ENCODE results near the gene NLE1.
"Not testable (repeated sequence)": the region's sequence is repeated elsewhere in the genome, so short reads cannot be mapped to it uniquely, and the experiment has no call there.

Gene NLE1

DNA sequence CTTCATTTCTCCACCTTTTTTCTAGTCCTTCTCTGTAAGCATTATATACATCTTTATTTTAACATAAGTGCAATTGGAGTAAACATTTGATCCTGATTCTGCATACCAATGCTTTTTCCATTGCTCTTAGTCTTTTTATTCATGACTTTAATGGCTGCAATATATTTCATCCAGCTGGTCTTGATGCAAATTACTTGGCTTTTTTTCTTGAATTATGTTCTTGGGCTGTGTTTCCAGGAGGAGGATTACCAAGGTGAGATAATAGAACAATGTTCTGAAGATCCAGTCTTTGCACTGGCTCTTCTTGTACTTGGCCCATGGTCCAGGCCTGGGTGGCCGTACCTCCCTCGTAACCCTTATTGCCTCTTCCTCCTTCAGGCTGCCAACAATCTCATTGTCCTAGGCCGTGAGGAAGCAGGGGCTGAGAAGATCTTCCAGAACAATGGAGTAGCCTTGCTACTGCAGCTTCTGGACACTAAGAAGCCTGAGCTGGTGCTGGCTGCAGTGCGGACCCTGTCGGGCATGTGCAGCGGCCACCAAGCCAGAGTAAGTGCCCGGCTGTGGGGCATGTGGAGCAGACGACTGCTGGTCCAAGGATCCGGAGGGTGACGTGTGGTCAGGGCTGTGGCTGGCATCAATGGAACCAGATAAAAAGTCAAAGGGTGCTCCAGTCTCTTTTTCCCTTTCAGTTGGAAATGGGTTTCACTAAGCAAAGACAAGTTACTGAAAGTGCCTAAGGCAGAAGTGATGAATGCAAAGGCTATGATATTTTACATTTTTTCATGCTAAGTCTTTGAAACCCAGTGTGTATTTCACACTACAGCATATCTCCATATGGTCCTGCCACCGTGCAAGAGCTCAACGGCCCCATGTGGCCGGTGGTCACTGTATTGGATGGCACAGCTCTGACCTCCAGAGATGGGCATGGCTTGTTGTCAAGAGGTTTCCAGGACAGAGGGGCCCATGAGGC is 12.4 kb upstream of the NLE1 start:
- no peaks in the 10 kb centered on the region for H3K36me3 ChIP-seq (ENCODE audit: control insufficient read depth in 4 of 4, insufficient read depth in 4 of 4, low read length in 3 of 4)
- H3K27ac ChIP-seq (ENCODE audit: insufficient read depth in 1 of 2, low read depth in 1 of 2, low read length in 2 of 2, poor library complexity in 1 of 2, severe bottlenecking in 2 of 2), result no peak overlapping the region
- no peaks in the 10 kb centered on the region for H3K9me3 ChIP-seq (ENCODE audit: control extremely low read depth in 1 of 5, control insufficient read depth in 4 of 5, insufficient read depth in 2 of 5, low read depth in 1 of 5, low read length in 4 of 5)
- no peak for DNase-seq
- ChIA-PET CTCF (interaction anchor here (0.8 to 1.1 kb wide), 3 partner anchors 8 to 13 kb away, joined by 3 read pairs; no protein-coding TSS in a partner anchor), POLR2A (no interaction called here)
- H3K27me3 ChIP-seq (replicated peaks in 2 of 5; ENCODE audit: control insufficient read depth in 4 of 5, insufficient read depth in 5 of 5, low read length in 4 of 5), result peaks cover 0 to 2% (median 0%) of the 10 kb centered on the region in 5 experiments
- over 99% methylated on average over 13 of the region's 13 CpGs for WGBS (ENCODE audit: insufficient coverage)
- no peak overlapping the region for H3K4me3 ChIP-seq (ENCODE audit: control insufficient read depth in 1 of 7, extremely low read depth in 1 of 7, insufficient read depth in 4 of 7, low read depth in 2 of 7, low read length in 6 of 7)
- H3K4me1 ChIP-seq (ENCODE audit: control extremely low read depth in 1 of 4, control insufficient read depth in 4 of 4, insufficient read depth in 4 of 4, low read length in 3 of 4), result no peaks in the 10 kb centered on the region

DNA sequence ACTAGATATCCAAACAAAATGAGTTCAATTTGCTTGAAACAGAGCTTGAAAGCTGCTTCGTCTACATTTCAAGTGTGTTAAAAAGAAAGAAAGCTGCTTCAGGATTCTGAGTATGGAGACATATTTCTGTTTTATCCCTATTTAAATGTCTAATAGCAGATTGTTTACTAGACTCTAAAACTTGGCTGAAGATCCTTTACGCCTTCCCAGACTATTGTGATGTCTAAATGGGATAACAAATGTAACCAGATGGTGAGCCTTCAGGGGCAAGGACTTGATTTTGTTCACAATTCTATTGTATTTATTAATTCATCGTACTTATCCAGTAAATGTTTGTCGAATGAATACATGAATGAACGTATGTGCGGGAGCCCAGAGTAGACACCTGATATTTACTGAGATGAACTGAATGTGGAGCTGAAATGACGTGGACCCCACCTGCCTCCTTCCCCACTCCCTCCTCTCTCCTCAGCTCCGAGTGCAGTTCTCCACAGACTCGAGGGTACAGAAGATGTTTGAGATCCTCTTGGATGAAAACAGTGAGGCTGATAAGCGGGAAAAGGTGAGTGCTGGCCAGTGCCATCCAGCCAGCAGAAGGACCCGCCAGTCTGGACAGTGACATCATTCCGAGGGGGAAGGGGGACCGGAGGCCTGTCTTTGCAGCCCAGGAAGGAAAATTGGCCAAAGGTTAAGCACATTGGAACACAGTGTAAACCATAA is 10.5 kb upstream of the NLE1 start:
- CTCF ChIA-PET, result no interaction called here

DNA sequence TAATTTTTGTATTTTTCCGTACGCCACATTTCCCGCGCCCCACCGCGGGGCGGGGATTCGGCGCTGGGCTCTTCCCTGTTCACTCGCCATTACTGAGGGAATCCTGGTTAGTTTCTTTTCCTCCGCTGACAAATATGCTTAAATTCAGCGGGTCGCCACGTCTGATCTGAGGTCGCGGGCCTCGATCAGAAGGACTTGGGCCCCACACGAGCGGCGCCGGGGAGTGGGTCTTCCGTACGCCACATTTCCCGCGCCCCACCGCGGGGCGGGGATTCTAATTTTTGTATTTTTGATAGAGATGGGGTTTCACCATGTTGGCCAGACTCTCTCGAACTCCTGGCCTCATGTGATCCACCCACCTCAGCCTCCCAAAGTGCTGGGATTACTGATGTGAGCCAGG is 9.0 kb upstream of the NLE1 start:
- H3K4me3 ChIP-seq (ENCODE audit: control insufficient read depth in 1 of 7, extremely low read depth in 1 of 7, insufficient read depth in 4 of 7, low read depth in 2 of 7, low read length in 6 of 7); H3K27me3 ChIP-seq (replicated peaks in 2 of 5; ENCODE audit: control insufficient read depth in 4 of 5, insufficient read depth in 5 of 5, low read length in 4 of 5); H3K36me3 ChIP-seq (ENCODE audit: control insufficient read depth in 4 of 4, insufficient read depth in 4 of 4, low read length in 3 of 4); CTCF ChIA-PET; POLR2A ChIA-PET; H3K9me3 ChIP-seq (ENCODE audit: control extremely low read depth in 1 of 5, control insufficient read depth in 4 of 5, insufficient read depth in 2 of 5, low read depth in 1 of 5, low read length in 4 of 5); H3K27ac ChIP-seq (ENCODE audit: insufficient read depth in 1 of 2, low read depth in 1 of 2, low read length in 2 of 2, poor library complexity in 1 of 2, severe bottlenecking in 2 of 2); H3K4me1 ChIP-seq (ENCODE audit: control extremely low read depth in 1 of 4, control insufficient read depth in 4 of 4, insufficient read depth in 4 of 4, low read length in 3 of 4): not testable (repeated sequence)
- DNase-seq, result peak in 1 of 3 donors; percentile 6
- 92% methylated on average over 15 of the region's 29 CpGs for WGBS (ENCODE audit: insufficient coverage)

More for the DNA sequence above, 10.5 kb upstream of the NLE1 start:
- Histone ChIP-seq H3K9me3 (ENCODE audit: control extremely low read depth in 1 of 5, control insufficient read depth in 4 of 5, insufficient read depth in 2 of 5, low read depth in 1 of 5, low read length in 4 of 5) (no peaks in the 10 kb centered on the region), H3K27me3 (replicated peaks in 2 of 5; ENCODE audit: control insufficient read depth in 4 of 5, insufficient read depth in 5 of 5, low read length in 4 of 5) (peaks cover 0 to 2% (median 0%) of the 10 kb centered on the region in 5 experiments), H3K4me1 (ENCODE audit: control extremely low read depth in 1 of 4, control insufficient read depth in 4 of 4, insufficient read depth in 4 of 4, low read length in 3 of 4) (no peaks in the 10 kb centered on the region), H3K36me3 (ENCODE audit: control insufficient read depth in 4 of 4, insufficient read depth in 4 of 4, low read length in 3 of 4) (no peaks in the 10 kb centered on the region), H3K4me3 (ENCODE audit: control insufficient read depth in 1 of 7, extremely low read depth in 1 of 7, insufficient read depth in 4 of 7, low read depth in 2 of 7, low read length in 6 of 7) (no peak overlapping the region), H3K27ac (ENCODE audit: insufficient read depth in 1 of 2, low read depth in 1 of 2, low read length in 2 of 2, poor library complexity in 1 of 2, severe bottlenecking in 2 of 2) (no peak overlapping the region)
- no peak for DNase-seq
- 96% methylated on average over 5 of the region's 13 CpGs for WGBS (ENCODE audit: insufficient coverage)
- POLR2A ChIA-PET, result no interaction called here

DNA sequence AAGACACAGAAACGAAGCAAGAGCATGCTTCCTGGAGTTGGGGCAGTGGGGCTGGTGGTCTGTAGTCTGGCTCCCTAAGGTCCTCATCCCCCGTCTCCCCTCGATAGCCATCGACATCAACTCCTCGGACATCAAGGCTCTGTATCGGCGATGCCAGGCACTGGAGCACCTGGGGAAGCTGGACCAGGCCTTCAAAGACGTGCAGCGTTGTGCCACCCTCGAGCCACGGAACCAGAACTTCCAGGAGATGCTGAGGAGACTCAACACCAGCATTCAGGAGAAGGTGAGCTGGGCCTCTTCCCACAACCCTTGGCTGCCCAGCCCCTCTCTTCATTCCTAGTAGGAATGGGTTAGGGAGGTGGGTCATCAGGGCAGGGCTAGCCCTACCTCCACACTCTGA is 7.8 kb upstream of the NLE1 start:
- H3K27me3 ChIP-seq (replicated peaks in 2 of 5; ENCODE audit: control insufficient read depth in 4 of 5, insufficient read depth in 5 of 5, low read length in 4 of 5), result peaks cover 0 to 4% (median 0%) of the 10 kb centered on the region in 5 experiments
- ChIA-PET POLR2A (no interaction called here), CTCF (interaction anchor here (0.9 kb wide), 1 partner anchor 9 kb away, joined by 3 read pairs; no protein-coding TSS in a partner anchor)
- no peaks in the 10 kb centered on the region for H3K4me1 ChIP-seq (ENCODE audit: control extremely low read depth in 1 of 4, control insufficient read depth in 4 of 4, insufficient read depth in 4 of 4, low read length in 3 of 4)
- H3K36me3 ChIP-seq (ENCODE audit: control insufficient read depth in 4 of 4, insufficient read depth in 4 of 4, low read length in 3 of 4), result no peaks in the 10 kb centered on the region
- DNase-seq, result no peak
- no peak overlapping the region for H3K4me3 ChIP-seq (ENCODE audit: control insufficient read depth in 1 of 7, extremely low read depth in 1 of 7, insufficient read depth in 4 of 7, low read depth in 2 of 7, low read length in 6 of 7)
- no peaks in the 10 kb centered on the region for H3K9me3 ChIP-seq (ENCODE audit: control extremely low read depth in 1 of 5, control insufficient read depth in 4 of 5, insufficient read depth in 2 of 5, low read depth in 1 of 5, low read length in 4 of 5)
- no peak overlapping the region for H3K27ac ChIP-seq (ENCODE audit: insufficient read depth in 1 of 2, low read depth in 1 of 2, low read length in 2 of 2, poor library complexity in 1 of 2, severe bottlenecking in 2 of 2)
- 98% methylated on average over 10 of the region's 11 CpGs for WGBS (ENCODE audit: insufficient coverage)

DNA sequence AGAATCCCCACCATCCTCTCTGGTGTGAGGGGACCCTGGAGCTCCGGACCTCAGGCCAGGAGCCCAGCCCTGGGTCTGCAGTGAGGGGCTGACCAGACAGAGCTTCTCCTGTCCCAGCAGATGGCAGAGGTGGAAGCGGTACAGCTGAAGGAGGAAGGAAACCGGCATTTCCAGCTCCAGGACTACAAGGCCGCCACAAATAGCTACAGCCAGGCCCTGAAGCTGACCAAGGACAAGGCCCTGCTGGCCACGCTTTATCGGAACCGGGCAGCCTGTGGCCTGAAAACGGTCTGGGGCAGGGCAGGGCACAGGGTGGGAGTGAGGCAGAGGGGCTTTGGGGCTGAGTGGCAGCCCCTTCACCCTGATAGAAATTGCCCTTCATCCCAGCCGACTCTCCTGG is 6.0 kb upstream of the NLE1 start:
- Histone ChIP-seq H3K4me3 (ENCODE audit: control insufficient read depth in 1 of 7, extremely low read depth in 1 of 7, insufficient read depth in 4 of 7, low read depth in 2 of 7, low read length in 6 of 7) (no peak overlapping the region), H3K27ac (ENCODE audit: insufficient read depth in 1 of 2, low read depth in 1 of 2, low read length in 2 of 2, poor library complexity in 1 of 2, severe bottlenecking in 2 of 2) (no peak overlapping the region), H3K9me3 (ENCODE audit: control extremely low read depth in 1 of 5, control insufficient read depth in 4 of 5, insufficient read depth in 2 of 5, low read depth in 1 of 5, low read length in 4 of 5) (no peaks in the 10 kb centered on the region), H3K4me1 (ENCODE audit: control extremely low read depth in 1 of 4, control insufficient read depth in 4 of 4, insufficient read depth in 4 of 4, low read length in 3 of 4) (no peaks in the 10 kb centered on the region), H3K36me3 (ENCODE audit: control insufficient read depth in 4 of 4, insufficient read depth in 4 of 4, low read length in 3 of 4) (no peaks in the 10 kb centered on the region), H3K27me3 (replicated peaks in 2 of 5; ENCODE audit: control insufficient read depth in 4 of 5, insufficient read depth in 5 of 5, low read length in 4 of 5) (peaks cover 0 to 4% (median 0%) of the 10 kb centered on the region in 5 experiments)
- CTCF ChIA-PET, result no interaction called here
- POLR2A ChIA-PET, result no interaction called here
- WGBS (ENCODE audit: insufficient coverage), result 93% methylated on average over 7 of the region's 9 CpGs
- no peak for DNase-seq

DNA sequence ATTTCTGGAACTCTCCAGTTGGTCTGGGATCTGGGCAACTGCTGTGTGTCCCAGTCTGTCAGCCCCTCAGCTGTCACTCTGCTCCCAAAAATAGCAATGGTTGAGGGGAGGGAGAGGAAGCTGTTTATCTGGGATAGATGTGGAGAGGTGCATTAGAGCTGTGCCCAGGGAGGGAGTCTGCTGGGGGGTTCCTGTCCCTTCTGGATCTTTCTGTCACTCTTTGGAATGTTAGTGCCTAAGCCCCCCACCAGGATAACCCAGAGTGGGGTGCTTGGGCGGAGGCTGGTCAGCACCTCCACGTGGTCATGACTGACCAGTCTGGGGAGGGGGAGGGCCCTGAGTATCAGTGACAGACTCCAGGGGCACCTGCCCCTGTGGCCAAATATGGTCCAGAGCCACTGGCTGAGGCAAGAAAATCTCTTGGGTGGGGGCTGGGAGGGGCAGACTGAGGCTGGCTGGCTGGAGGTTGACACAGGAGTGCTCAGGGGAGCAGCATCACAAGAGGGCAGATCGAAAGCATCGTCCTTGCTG is 5.3 kb upstream of the NLE1 start, which contains the start of gene UNC45B:
Gene UNC45B, plus strand, starts transcription at position 443 of the 531 bp plus-strand sequence. CDS start 447 bp downstream, outside the sequence.
- Histone ChIP-seq H3K4me3 (ENCODE audit: control insufficient read depth in 1 of 7, extremely low read depth in 1 of 7, insufficient read depth in 4 of 7, low read depth in 2 of 7, low read length in 6 of 7) (no peak within 1 kb of the TSS), H3K9me3 (ENCODE audit: control extremely low read depth in 1 of 5, control insufficient read depth in 4 of 5, insufficient read depth in 2 of 5, low read depth in 1 of 5, low read length in 4 of 5) (no peaks in the 10 kb centered on the region), H3K4me1 (ENCODE audit: control extremely low read depth in 1 of 4, control insufficient read depth in 4 of 4, insufficient read depth in 4 of 4, low read length in 3 of 4) (peaks cover 0 to under 1% (median 0%) of the 10 kb centered on the region in 4 experiments), H3K27ac (ENCODE audit: insufficient read depth in 1 of 2, low read depth in 1 of 2, low read length in 2 of 2, poor library complexity in 1 of 2, severe bottlenecking in 2 of 2) (no peak within 1 kb of the TSS), H3K36me3 (ENCODE audit: control insufficient read depth in 4 of 4, insufficient read depth in 4 of 4, low read length in 3 of 4) (no peaks in the 10 kb centered on the region), H3K27me3 (replicated peaks in 2 of 5; ENCODE audit: control insufficient read depth in 4 of 5, insufficient read depth in 5 of 5, low read length in 4 of 5) (peaks cover 0 to 4% (median 0%) of the 10 kb centered on the region in 5 experiments)
- no peak for DNase-seq
- ChIA-PET POLR2A (no interaction called here), CTCF (no interaction called here)
- 90% methylated on average over 2 of the region's 4 CpGs for WGBS (ENCODE audit: insufficient coverage)
